Measurements from ENCODE around the gene MFSD8.

GRCh38 chr4:127881563-127881864, 83.5 kb downstream of the MFSD8 start:
- no peak for TF ChIP-seq CTCF (IDR thresholded peaks at IDR 0.05)
- TF ChIP-seq POLR2A (IDR thresholded peaks at IDR 0.05), result no peak

Data from adrenal gland (tissue), 5 donors.